ENCODE results near the gene TERC. TPM values are rescaled to one million over a fixed set of nuclear protein-coding genes. Genes with fewer than 3 reads are reported as not detected.
A peak's percentile ranks its signal among the peaks of the same experiment; 100 is the strongest.

TERC gene
- 274 TPM for total RNA-seq (ENCODE audit: insufficient read depth, low replicate concordance)

DNA sequence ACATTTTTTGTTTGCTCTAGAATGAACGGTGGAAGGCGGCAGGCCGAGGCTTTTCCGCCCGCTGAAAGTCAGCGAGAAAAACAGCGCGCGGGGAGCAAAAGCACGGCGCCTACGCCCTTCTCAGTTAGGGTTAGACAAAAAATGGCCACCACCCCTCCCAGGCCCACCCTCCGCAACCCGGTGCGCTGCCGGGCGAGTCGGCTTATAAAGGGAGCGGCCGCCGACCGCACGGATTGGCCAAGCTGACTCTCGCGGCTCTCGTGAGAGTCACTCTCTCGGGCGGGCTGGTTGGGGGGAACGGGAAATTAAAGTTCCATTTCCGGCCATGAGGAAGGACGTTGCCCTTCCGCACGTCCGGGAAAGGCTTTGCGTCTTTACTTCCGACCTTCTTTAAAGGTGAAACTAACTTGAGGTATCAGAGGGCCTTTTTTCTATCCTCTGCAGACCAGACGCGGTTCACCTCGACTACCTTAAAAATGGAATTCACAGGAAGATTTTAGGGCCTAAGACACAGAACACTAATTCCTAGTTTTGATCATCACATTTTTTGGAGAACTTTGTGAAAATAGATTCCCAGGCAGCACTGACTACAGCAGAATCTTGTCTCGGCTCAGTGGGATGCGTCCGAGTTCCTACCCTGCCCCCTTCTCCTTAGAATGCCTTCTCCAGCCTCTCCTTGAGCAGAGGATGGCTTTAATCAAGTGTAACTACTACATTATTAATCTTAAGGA is at the start of gene TERC:
TSS of gene TERC (minus strand) at position 179 of the 731 bp plus-strand sequence.
- DNase-seq (ENCODE audit: low spot score) = peak; percentile 96

- no peak for DNase-seq (ENCODE audit: low spot score)
These were observed 49.1 kb upstream of the TERC start for GRCh38 chr3:169813757-169814517.

GRCh38 chr3:169813278-169813677 is 48.4 kb upstream of the TERC start:
- no peak for DNase-seq (ENCODE audit: low spot score)

GRCh38 chr3:169812332-169813235 is 47.7 kb upstream of the TERC start, which contains the start of the genes LRRC34 and LRRIQ4:
Gene LRRC34 (minus strand): TSS chr3:169812904. CDS start chr3:169812548, 356 bp downstream.
Gene LRRIQ4 (plus strand): TSS chr3:169812870. CDS start chr3:169821922, 9,052 bp downstream.
- peak; percentile 85 for DNase-seq (ENCODE audit: low spot score)

GRCh38 chr3:169811631-169812331 is 46.9 kb upstream of the TERC start:
- DNase-seq (ENCODE audit: low spot score) = peak; percentile 92

GRCh38 chr3:169809230-169809795 is 44.5 kb upstream of the TERC start:
- DNase-seq (ENCODE audit: low spot score) = no peak

GRCh38 chr3:169804681-169805080 is 39.8 kb upstream of the TERC start:
- DNase-seq (ENCODE audit: low spot score) = no peak

GRCh38 chr3:169792359-169792758 is 27.5 kb upstream of the TERC start:
- DNase-seq (ENCODE audit: low spot score) = no peak

GRCh38 chr3:169790687-169791429 is 26.0 kb upstream of the TERC start:
- no peak for DNase-seq (ENCODE audit: low spot score)

DNA sequence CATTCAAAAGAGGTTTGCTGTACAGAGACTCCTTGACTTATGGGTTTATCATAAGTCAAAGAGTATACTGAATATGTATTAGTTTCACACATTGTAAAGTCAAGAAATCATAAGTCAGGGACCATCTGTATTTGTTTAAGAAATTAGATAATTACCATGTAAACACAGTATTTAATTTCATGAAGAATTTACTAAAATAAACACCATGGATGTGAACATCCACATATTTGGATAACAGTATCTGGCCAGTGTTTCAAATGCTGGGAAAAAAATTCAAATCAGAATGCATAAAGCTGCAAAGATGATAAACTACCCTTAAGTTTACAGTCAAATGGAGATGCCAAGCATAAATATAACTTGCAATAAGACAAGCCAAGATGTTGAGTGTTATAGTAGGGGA is 25.4 kb upstream of the TERC start:
- no peak for DNase-seq (ENCODE audit: low spot score)

DNA sequence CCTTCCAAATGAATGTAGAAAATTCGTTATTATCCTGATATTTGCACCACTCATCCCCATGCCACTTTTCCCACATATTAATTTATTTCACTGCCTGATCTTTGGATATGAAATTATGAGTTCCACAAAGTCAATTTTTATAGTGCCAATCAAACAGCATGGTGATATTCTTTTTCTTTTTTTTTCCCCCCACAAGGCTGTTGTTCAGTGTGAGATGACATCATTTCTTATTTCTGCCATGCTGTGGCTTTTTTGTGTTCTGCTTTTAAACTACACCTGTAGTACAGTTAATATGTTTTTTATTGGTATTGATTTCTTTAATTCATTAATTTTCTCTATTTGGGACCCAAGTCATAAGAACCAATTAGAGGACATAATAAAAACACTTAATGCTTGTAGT is 22.9 kb upstream of the TERC start:
- no peak for DNase-seq (ENCODE audit: low spot score)

- no peak for DNase-seq (ENCODE audit: low spot score)
These were observed 22.3 kb upstream of the TERC start for GRCh38 chr3:169787120-169787519.

- DNase-seq (ENCODE audit: low spot score) = no peak
These were observed 16.5 kb upstream of the TERC start for GRCh38 chr3:169781209-169781855.

DNA sequence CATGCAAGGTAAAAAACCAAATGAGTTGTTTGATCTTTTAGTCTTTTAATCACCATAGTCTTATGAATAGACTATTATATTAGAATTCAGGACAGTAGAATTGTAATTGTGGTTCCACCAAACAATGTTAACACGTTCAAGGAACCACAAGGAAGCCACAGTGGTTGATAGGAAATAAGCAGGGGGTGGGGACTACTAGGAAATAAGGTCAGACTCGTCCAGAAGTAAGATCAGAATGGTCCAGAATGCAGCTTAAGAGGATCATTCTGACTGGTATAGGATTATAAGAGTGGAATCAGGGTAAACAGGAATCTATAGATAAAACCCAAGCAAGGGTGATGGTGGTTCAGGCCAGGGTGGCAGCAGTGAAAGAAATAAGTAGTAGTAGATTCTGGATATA is 15.9 kb upstream of the TERC start:
- no peak for DNase-seq (ENCODE audit: low spot score)

DNA sequence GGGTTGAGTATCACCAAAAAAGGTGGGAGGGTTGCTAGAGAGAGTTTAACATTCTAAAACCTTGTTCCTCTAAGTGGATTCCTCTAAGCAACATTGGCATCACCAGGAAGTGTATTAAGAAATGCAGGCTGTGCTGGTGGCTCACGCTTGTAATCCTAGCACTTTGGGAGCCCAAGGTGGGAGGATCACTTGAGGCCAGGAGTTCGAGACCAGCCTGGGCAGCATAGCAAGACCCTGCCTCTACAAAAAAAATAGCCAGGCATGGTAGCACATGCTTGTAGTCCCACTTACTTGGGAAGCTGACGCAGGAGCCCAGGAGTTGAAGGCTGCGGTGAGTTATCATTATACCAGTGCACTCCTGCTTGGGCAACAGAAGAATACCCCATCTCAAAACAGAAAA is 13.0 kb upstream of the TERC start:
- DNase-seq (ENCODE audit: low spot score) = no peak

DNA sequence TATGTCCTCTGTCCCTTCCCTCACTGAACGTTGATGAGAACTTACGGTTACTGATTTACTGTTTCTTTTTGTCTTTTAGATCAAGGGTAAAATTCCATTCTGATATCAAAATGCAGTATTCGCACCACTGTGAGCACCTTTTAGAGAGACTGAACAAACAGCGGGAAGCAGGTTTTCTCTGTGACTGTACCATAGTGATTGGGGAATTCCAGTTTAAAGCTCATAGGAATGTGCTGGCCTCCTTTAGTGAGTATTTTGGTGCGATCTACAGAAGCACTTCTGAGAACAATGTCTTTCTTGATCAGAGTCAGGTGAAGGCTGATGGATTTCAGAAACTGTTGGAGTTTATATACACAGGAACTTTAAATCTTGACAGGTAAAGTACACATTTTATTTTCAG is 9.3 kb upstream of the TERC start:
- no peak for DNase-seq (ENCODE audit: low spot score)

DNA sequence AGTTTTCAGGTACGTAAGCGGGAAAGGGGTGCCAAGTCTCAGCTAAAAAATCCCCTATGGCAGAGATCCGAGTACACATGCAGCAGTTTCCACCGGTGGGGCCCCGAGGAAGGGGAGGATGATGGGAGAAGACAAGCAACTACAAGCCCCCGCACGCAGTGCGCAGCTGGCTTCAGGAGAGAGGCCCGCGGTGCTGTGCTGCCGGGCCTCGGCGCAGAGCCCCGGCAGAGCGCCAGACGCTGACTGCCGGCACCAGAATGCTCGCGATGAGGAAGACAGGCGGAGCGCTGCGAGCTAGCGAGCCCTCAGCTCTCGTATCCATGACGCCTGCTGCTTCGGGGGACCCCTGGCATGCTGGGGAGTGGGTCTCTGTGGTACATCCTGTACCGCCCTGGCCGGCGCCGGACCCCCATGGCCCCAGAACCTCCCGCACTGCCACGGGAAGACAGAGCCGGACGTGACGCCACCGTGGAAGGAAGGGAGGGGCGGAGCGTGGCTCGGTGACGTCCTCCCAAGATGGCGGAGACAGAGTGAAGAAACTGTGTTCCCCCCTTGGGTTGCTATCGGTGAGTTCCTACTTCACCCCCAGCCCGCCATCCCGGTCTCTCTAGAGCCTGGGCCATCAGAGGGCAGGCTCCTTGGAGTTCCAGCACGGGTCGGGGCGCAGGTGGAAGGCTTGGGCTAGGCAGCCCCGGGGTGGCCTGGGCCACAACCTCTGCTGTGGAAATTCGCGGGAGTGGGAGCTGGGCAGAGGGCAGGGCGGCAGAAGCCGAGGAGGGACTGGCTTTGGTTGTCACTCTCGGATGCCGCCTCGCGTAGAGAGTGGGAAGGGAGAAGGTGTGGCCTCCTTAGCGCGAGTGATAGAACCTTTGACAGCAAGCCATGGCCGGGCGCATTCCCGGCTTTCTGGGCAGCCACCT is 8.3 kb upstream of the TERC start, which contains the start of gene MYNN:
TSS of gene MYNN (plus strand) at position 500 of the 920 bp plus-strand sequence. CDS start 900 bp downstream, outside the sequence.
- DNase-seq (ENCODE audit: low spot score) = peak; percentile 97

DNA sequence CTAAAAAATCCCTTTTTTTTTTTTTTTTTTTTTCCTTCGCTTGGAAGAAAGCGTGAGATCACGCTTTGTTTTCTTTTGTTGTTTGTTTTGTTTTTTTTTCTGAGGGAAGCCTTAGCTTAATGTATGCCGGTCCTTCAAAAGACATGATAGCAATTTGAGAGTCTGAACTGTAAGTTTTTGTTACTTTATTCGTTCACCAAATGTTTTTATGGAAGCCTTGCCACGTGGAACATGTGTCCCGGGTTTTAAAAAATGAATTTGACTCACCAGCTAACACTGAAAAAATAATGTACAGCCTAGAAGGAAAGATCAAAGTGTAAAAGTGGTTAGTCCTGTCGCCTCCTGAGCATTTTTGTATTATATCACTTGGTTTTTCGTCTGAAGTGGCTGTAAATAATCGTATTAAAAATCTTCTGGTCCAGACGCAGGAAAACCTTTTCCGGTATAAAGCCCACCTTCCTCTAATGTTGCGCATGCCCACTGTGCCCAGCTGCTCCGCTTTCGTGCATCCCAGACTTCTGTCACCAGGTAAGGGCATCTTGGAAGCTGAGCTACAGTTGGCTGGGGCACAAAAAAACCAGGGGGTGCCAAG is 7.5 kb upstream of the TERC start:
- peak; percentile 94 for DNase-seq (ENCODE audit: low spot score)

Data from umbilical cord (tissue), 2 donors.